ENCODE measurements around the gene CYS1. TPM values are rescaled to one million over a fixed set of nuclear protein-coding genes. Genes with fewer than 3 reads are reported as not detected.

Gene CYS1
- total RNA-seq, 1 experiment from 2014 or later, result 1.2 TPM

GRCh38 chr2:10027660-10028330, 52.4 kb downstream of the CYS1 start:
- H3K9me3 Mint-ChIP-seq, result no peaks in the 10 kb centered on the region
- ChIA-PET CTCF (interaction anchor here (0.7 to 4.4 kb wide), 12 partner anchors 8 to 258 kb away, joined by 3 to 35 read pairs (median 4); partner anchors contain the start of gene TAF1B), POLR2A (interaction anchor here (0.7 to 1.4 kb wide), 2 partner anchors 15 to 43 kb away, joined by 3 to 5 read pairs; partner anchors contain the start of gene KLF11)
- TF ChIP-seq ZNF138 (CRISPR knock-in tag; conservative IDR thresholded peaks at IDR 0.05) (no peak), SMAD4 (CRISPR knock-in tag; IDR thresholded peaks at IDR 0.05) (no peak), GTF2I (CRISPR knock-in tag; conservative IDR thresholded peaks at IDR 0.05) (no peak), NR2C2 (CRISPR knock-in tag; IDR thresholded peaks at IDR 0.05) (no peak), NR3C1 (CRISPR knock-in tag; conservative IDR thresholded peaks at IDR 0.05; ENCODE audit: low read depth) (no peak), ARID4B (CRISPR knock-in tag; IDR thresholded peaks at IDR 0.05; ENCODE audit: borderline replicate concordance) (no peak)
- TF ChIP-seq, protein P1, sequence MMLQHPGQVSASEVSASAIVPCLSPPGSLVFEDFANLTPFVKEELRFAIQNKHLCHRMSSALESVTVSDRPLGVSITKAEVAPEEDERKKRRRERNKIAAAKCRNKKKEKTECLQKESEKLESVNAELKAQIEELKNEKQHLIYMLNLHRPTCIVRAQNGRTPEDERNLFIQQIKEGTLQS (CRISPR knock-in tag; conservative IDR thresholded peaks at IDR 0.05), result no peak
- TF ChIP-seq, protein P2, sequence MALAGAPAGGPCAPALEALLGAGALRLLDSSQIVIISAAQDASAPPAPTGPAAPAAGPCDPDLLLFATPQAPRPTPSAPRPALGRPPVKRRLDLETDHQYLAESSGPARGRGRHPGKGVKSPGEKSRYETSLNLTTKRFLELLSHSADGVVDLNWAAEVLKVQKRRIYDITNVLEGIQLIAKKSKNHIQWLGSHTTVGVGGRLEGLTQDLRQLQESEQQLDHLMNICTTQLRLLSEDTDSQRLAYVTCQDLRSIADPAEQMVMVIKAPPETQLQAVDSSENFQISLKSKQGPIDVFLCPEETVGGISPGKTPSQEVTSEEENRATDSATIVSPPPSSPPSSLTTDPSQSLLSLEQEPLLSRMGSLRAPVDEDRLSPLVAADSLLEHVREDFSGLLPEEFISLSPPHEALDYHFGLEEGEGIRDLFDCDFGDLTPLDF (CRISPR knock-in tag; IDR thresholded peaks at IDR 0.05), result no peak
- DNase-seq (ENCODE audit: low spot score) (no peak), ATAC-seq (no peak)
- H3K27me3 Mint-ChIP-seq (ENCODE audit: low read depth), result no peaks in the 10 kb centered on the region
- peaks cover 19% of the 10 kb centered on the region for H3K4me1 Mint-ChIP-seq
- no peak overlapping the region for H3K27ac Mint-ChIP-seq
- H3K4me3 Mint-ChIP-seq, result no peak overlapping the region
- no peaks in the 10 kb centered on the region for H3K36me3 Mint-ChIP-seq

DNA sequence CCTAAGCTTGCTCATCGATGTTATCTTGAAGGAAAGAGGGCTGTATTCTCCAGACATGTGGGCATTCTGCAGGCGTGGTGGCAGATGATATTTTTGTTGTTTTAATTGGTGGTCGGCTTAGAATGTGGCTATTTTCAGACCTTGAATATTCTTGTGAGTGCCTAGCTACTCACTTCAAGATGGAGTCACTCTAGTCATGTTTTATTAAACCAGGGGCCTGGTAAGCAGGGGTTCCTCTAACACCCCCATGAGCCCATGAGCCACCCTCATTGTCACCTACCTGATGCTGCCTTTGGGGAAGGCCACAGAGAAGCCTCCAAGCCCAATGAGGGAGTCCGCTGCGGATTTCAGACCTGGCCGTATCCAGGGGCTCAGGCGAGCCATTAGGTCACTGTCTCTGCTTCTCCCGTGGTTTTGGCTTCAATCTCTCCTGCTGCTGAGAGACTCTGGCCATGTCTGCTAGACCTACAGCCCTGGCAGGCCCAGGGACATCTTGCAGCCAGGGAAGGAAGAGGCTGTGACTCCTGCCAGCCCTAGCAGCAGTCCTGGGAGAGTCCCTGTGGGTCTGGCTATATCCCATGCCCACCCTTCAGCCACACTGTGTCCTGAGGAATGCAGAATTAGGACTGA, 53.2 kb downstream of the CYS1 start:
- Mint-ChIP-seq H3K4me1 (peaks cover 19% of the 10 kb centered on the region), H3K27ac (no peak overlapping the region), H3K9me3 (no peaks in the 10 kb centered on the region), H3K36me3 (no peaks in the 10 kb centered on the region), H3K4me3 (no peak overlapping the region), H3K27me3 (ENCODE audit: low read depth) (no peaks in the 10 kb centered on the region)
- ChIA-PET CTCF (interaction anchor here (1.0 to 4.4 kb wide), 5 partner anchors 21 to 257 kb away, joined by 3 to 35 read pairs (median 4); no protein-coding TSS in a partner anchor), POLR2A (no interaction called here)
- ATAC-seq (no peak), DNase-seq (ENCODE audit: low spot score) (no peak)
- TF ChIP-seq, protein P3, sequence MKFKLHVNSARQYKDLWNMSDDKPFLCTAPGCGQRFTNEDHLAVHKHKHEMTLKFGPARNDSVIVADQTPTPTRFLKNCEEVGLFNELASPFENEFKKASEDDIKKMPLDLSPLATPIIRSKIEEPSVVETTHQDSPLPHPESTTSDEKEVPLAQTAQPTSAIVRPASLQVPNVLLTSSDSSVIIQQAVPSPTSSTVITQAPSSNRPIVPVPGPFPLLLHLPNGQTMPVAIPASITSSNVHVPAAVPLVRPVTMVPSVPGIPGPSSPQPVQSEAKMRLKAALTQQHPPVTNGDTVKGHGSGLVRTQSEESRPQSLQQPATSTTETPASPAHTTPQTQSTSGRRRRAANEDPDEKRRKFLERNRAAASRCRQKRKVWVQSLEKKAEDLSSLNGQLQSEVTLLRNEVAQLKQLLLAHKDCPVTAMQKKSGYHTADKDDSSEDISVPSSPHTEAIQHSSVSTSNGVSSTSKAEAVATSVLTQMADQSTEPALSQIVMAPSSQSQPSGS (CRISPR knock-in tag; IDR thresholded peaks at IDR 0.05; ENCODE audit: borderline replicate concordance, low read depth), result no peak
- TF ChIP-seq ZBTB21 (CRISPR knock-in tag; IDR thresholded peaks at IDR 0.05; ENCODE audit: borderline replicate concordance) (no peak), ZNF532 (CRISPR knock-in tag; IDR thresholded peaks at IDR 0.05; ENCODE audit: borderline replicate concordance) (no peak), HMGA2 (CRISPR knock-in tag; IDR thresholded peaks at IDR 0.05) (no peak), ZNF281 (CRISPR knock-in tag; IDR thresholded peaks at IDR 0.05) (no peak), ZNF396 (CRISPR knock-in tag; IDR thresholded peaks at IDR 0.05; ENCODE audit: borderline replicate concordance) (no peak), ZNF671 (CRISPR knock-in tag; IDR thresholded peaks at IDR 0.05) (no peak), OVOL2 (CRISPR knock-in tag; IDR thresholded peaks at IDR 0.05; ENCODE audit: borderline replicate concordance) (no peak), CREB1 (CRISPR knock-in tag; IDR thresholded peaks at IDR 0.05) (no peak)
- TF ChIP-seq, protein P4, sequence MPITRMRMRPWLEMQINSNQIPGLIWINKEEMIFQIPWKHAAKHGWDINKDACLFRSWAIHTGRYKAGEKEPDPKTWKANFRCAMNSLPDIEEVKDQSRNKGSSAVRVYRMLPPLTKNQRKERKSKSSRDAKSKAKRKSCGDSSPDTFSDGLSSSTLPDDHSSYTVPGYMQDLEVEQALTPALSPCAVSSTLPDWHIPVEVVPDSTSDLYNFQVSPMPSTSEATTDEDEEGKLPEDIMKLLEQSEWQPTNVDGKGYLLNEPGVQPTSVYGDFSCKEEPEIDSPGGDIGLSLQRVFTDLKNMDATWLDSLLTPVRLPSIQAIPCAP (CRISPR knock-in tag; IDR thresholded peaks at IDR 0.05), result no peak
